ENCODE measurements around the gene PHLDB1.

Gene PHLDB1

DNA sequence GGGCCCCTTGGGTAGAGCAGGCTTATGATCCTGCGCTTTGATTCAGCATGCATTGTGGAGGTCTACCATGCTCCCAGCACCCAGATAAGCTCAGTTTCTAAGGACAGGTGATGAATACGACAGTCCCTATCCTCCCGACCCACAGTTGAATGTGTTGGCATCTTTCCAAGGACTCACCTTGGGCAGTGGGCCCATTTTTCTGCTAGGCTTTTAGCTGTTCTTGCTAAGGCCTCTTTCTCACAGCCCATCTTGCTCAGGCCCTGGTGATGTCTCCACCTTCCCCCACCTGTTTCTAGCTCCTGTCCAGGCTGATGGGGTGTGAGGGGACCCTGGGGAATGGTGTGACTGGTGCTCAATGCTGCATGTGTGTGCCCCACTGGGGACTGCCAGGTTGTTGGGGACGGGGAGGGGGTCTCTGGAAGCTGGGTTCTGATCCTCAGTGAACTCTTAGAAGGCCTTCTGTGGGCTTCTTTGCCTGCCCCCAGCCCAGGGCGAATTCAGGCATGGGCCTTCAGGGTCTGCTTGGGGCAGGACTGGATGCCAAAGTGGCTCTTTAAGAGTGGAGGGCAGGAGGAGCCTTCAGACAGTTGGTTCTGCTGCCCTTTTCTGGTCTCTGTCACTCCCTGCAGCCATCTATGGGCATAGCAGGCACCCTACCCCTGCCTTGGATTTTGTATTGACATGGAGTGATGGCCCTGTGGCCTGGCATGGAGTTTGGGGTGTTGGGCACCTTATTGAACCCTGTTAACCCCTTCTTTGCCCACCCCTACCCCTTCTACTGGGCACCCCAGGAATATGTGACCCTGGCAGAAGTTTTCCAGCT lies 33.1 kb downstream of the PHLDB1 start:
- no peak for DNase-seq (ENCODE audit: low read depth)

DNA sequence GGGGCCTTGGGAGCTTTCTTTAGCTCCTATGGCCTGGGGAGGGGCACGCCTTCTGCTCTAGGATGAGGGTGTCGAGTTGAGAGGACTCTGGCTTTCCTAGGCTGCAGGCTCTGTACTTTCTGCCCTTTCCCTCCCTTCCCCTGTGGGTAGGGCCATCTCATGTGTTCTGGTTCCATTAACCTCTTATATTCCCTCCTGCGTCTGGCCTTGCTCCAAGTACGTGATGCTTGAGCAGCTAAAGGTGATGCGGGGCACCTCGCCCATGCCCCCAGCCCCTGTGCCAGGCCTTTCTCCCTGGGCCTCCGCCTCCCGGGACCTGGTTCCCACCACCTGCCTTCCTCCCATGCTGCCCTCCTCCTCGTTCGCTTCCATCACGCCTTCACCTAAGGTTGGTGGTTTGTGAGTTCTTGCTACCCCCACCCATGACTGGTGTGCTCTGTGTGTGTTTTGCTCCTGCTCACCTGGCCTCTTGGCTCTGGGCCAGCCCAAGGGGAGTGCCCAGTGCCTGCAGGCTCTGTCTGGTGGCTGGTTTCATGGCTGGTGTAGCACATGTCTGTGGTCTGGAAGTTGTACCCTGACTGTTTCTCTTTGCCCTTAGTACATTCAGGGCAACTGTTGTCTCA lies 34.1 kb downstream of the PHLDB1 start:
- no peak for DNase-seq (ENCODE audit: low read depth)

DNA sequence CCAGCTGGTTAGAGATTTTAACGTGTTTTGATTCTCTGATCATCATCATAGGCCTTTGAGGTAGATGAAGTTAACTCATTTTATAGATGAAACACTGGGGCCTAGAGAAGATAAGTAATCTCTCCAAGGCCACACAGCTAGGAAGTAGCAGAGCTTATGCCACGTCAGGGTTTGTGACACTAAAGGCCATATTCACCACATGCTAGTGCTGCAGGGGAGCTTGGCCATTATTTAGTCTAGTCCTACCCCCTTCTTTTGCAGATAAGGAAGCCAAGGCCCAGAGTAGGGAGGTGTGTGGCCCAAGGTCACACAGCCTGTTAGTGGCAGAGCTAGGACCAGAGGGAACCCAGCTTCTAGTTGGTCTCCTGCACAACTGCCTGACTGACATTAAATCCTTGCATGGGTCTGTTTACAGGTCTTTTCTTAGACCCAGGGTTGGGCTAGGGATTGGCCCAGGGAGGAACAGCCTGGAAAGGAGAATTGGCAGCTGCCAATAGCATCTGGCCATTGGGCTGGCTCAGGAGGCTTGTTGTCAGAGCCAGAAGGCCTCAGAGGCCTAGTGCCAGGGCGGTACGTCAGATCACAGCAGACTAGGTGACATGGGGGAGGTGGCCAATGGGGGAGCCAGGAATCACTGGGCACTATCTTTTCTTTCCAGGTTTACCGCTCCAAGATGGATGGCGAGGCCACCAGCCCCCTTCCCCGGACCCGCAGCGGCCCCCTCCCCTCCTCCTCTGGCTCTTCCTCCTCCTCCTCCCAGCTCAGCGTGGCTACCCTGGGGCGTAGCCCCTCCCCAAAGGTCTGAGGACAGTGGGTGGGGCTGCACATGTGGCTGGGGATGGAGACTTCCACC lies 36.0 kb downstream of the PHLDB1 start:
- no peak for DNase-seq (ENCODE audit: low read depth)

DNA sequence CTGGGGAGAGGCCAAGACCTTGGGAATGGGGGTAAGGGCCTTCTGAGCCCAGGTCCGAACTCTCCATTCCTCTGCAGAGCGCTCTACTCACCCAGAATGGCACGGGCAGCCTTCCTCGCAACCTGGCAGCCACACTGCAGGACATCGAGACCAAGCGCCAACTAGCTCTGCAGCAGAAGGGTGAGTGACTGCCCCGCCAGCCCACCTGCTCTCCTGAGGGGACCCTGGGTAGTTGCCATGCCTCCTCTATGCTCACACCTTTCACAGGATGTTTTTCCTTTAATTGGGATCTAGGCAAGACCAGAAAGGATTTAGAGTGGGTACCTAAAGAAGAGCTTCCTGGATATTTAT lies 36.6 kb downstream of the PHLDB1 start:
- no peak for DNase-seq (ENCODE audit: low read depth)

DNA sequence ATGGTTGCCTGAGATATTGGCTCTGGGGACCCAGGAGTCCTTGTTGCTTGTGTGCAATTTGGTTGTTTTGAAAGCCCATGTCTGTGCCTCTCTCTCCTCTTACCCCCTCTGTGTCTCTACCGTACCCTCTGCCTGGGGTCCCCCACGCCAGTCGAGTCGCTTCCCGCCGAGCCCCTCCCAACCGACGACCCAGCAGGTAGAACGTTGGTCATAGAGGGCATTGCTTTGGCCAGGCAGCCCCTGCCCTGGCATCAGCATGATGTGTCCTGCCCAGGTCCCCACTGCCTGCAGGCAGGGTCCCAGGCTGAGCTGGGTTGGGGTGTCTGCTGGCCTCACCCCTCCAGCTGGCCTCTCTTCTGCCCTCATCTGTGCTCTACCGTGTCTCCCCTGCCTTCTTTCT lies 37.1 kb downstream of the PHLDB1 start:
- DNase-seq (ENCODE audit: low read depth), result no peak

DNA sequence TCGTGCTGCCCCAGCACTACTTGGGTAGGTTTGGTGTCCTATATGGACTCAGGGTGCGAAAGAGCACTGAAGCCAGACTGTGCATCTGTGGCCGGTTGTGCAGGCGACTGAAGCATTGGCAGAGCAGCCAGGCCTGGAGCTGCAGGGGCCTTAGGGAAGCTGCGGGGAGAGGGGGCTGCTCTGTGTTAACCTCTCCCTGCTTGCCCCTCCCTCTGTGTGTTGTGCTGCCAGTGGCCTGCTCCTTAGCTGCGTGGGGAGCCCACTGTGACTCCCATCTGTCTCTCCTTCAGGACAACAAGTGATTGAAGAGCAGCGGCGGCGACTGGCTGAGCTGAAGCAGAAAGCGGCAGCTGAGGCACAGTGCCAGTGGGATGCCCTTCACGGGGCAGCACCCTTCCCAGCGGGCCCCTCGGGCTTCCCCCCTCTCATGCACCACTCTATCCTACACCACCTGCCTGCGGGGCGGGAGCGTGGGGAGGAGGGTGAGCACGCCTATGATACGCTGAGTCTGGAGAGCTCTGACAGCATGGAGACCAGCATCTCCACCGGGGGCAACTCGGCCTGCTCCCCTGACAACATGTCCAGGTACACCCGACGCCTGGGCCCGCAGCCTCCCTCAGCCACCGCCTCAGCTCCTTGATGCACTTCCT lies 37.8 kb downstream of the PHLDB1 start:
- DNase-seq (ENCODE audit: low read depth), result no peak

DNA sequence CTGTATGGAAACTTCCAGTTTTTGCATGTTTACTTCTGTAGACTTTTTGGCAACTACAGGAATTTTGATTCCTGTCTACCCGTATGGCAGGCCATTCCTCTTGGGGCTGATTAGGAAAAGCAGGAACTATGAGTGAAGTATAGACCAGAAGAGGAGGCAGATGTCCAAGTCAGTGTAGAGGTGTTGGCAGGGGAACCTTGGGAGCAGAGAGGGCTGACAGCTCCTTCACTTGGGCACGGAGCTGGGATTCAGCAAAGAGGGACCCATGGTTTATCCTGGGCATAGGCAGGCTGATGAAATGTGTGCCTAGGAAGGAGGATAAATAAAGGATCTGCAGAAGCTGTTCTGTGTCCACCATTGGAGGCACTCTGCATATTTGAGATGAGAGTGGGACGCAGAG lies 39.0 kb downstream of the PHLDB1 start:
- no peak for DNase-seq (ENCODE audit: low read depth)

DNA sequence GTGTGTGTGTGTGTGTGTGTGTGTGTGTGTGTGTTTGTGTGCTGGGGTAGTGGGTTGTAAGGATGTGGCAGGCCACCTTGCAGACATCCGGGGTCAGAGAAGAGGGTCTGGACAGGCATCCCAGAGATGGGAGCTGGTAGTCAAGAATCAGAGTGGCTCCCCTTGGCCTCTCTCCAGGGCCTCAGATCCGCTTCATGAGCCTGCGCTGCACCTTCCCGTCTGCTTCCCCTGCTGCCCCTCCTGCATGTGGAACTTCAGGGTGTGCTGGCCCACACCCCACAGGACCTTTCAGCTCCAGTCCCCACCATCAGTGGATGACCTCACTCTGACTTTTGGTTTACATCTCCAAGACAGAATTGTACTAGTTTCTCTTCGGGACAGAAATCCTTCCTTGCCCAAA lies 40.9 kb downstream of the PHLDB1 start:
- no peak for DNase-seq (ENCODE audit: low read depth)

DNA sequence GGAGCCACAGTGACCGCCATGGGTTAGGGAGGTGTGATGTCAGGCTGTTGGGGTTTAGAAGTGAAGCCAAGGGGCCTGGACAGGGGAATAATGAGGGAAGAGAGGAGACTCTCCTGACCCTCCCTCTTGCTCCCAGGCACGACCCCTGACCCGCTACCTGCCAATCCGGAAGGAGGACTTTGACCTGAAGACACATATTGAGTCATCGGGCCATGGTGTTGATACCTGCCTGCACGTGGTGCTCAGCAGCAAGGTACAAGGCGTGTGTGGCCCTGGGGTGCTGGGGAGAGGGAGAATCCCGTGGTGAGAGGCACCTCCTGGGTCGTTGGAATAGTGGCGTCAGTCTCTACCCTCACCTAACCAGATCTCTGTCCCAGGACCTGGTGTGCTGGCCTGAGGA lies 42.5 kb downstream of the PHLDB1 start:
- no peak for DNase-seq (ENCODE audit: low read depth)

DNA sequence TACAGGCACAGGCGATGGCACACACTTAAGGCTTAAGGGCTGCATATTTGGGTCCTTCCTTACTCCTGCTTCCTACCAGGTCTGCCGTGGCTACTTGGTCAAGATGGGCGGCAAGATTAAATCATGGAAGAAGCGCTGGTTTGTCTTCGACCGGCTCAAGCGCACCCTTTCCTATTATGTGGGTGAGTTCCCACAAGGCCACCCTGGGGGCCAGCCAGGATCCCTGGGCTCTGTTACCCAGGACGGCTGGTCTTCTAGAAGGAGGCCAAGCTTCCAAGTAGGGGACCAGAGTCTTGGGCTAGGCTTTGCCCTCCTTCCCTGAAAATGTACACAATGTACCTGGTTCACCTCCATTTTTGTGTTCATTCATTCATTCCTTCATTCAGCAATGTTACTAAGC lies 43.0 kb downstream of the PHLDB1 start:
- DNase-seq (ENCODE audit: low read depth), result no peak

DNA sequence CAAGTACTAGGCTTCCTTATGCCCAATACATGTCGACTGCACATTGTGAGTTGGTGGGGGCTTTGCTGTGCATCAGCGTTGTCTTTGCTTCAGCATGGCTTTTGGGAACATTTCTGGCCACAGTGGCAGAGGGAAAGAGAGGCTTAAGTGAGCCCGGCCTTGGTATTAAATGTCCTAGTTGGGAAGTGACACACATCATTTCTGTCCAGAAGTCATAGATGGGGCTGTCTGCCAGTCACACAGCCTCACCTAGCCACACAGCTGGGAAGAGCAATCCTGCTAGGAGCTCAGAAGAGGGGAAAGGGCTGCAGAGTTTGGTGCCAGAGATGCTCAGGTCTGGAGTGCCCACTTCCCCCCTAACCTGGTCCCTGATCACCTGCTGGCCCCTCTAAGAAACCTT lies 44.4 kb downstream of the PHLDB1 start:
- no peak for DNase-seq (ENCODE audit: low read depth)

DNA sequence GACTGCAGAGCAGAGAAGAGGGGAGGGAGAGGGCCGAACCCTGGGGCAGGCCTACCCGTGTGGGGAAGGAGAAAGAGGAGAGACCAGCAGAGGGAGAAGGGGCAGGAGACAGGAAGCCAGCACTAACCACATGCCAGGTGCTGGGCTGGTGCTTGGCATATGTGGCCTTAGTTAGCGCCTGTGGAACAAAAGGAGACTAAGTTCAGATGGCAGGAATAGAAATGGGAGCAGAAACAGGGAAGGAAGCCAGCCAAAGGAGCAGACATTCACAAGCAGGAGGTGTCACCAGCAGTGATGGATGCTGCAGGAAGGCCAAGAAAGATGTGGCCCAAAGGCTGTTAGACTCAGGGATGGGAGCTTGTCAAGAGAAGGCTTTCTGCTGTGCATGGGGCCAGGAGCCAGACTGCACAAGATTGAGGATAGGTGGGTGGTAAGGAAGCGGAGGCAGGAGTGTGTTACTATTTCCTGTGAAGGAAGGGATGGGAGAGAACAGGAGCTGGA lies 45.3 kb downstream of the PHLDB1 start:
- DNase-seq (ENCODE audit: low read depth), result no peak

DNA sequence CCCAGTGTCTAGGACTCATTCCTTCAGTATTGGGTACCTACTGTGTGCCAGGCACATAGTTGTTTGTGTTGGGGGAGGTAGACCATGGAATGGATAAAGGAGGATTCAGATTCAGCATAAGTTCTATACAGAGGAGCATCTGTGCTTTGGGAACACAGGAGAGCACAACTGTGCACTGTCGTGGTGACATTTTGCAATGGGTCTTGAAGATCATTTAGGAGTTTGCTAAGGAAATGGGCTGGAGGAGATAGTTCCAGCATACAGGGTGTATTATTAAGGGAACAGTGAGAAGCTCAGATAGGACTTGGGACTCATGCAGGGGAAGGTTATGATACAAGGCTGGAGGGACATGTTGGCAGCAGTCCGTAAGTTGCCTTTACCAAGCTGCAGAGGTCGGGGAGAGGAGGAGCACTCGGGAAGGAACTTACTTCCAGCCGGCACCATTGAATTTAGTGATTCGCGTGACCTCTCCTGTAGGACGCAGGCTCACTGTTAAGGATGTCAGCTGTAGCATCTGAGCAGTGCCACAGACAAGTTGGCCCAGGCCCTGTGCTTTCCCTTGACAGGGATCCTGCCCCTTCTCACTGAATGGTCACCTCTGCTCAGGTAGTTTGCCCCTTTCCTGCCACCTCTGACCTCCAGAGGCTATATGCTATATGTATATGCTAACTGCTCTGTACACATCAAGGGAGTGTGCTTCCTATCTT lies 46.4 kb downstream of the PHLDB1 start:
- no peak for DNase-seq (ENCODE audit: low read depth)

DNA sequence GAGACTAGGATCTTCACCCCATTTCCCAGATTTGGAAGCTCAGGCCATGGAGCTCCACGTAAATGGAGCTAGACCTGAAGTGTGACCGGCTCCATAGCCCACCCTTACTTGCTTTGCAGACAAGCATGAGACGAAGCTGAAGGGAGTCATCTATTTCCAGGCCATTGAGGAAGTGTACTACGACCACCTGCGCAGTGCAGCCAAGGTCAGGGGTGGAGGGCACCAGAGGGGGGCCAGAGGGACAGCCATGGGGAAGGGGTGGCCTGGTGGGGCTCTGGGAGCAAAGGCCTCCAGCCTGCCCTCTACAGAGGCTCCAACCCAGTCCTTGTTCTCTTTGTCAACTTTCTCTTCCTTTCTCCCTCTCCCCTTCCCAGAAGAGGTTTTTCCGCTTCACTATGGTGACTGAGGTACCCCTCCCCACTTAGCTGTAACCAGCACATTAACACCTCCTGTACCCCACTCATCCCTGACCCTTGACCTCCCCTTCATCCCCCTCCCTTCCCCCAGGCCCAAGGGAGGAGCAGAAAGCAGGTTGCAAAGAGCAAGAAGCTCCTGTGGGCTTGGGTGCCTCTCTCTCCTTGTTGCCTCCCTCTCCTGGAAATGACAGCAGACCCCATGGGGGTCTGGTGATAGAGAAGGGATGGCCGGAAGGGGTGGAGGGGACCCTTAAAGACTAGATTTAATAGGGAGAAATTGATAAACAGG lies 48.2 kb downstream of the PHLDB1 start:
- DNase-seq (ENCODE audit: low read depth), result no peak

DNA sequence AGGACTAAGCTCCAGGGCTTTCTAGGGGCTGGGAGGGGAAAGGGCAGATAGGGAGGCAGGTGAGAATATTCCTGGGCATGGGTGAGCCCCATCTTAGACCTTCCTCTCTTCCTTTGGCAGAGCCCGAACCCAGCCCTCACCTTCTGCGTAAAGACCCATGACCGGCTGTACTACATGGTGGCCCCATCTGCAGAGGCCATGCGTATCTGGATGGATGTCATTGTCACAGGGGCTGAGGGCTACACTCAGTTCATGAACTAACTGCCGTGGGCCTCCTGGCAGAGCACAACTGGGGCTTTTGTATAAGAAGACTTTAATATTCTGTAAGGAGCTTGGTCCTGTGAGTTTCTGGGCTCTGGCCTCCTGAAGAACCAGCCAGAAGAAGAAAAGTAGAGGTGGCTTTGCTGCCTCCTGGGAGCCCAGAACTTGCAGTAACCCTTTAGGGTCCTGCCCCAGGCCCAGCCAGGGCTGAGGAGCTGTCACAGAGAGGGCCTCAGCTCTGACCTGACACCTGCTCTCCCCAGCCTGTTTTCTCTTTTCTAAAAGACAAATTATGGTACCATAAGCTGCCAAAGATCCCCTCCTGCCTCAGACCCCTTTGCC lies 49.2 kb downstream of the PHLDB1 start:
- no peak for DNase-seq (ENCODE audit: low read depth)

DNA sequence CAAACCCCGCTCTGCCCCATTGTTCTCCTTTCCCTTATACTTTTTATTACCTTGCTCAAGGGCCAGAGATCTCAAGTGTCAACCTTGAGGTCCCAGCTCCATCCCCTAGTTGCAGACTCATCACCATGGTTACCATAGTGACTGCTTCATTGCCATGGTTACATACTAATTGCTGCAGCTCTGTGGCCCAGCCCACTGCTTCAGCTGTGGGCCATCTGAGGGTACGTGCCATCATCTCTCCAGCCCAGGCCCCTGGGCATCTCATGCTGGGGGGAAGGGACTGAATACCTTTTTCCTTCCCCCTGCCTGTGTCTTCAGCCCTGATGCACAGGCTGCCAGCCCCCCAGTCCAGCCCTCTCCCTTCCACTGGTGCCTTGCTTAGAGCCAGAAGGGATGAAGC lies 49.8 kb downstream of the PHLDB1 start:
- no peak for DNase-seq (ENCODE audit: low read depth)

DNA sequence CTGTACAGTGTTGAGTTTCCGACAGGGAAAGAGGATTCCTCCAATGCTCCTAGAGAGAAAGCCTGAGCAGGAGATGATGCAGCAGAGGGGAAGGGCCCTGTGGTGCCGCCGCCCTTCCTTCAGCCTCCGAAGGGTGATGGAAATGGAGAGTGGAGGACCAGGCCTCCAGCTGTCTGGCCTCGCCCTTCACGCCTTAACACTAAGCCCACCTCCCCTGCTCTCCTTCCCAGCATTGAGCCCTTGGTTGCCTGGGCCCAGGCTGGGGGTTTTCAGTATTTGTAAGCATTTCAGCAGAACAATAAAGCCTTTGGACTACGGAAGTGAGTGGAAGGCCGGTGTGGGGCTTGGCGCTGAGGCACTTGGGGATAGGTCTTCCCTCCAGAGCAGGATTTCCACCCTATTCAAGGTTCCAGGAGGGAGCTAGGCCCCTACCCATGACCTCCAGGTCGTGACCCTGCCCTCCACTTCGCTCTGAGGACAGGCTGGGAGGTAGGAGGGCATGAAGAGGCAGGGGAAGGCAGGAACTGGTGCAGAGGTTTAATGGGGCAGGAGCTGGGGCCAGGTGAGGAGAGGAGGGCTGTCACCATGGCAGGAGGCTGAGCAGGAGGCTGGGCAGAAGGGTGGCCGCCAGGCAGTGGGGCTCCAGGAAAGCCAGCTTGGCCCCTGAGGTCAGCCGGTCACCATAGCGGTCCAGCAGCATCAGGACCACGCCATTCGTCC lies 50.5 kb downstream of the PHLDB1 start:
- no peak for DNase-seq (ENCODE audit: low read depth)

DNA sequence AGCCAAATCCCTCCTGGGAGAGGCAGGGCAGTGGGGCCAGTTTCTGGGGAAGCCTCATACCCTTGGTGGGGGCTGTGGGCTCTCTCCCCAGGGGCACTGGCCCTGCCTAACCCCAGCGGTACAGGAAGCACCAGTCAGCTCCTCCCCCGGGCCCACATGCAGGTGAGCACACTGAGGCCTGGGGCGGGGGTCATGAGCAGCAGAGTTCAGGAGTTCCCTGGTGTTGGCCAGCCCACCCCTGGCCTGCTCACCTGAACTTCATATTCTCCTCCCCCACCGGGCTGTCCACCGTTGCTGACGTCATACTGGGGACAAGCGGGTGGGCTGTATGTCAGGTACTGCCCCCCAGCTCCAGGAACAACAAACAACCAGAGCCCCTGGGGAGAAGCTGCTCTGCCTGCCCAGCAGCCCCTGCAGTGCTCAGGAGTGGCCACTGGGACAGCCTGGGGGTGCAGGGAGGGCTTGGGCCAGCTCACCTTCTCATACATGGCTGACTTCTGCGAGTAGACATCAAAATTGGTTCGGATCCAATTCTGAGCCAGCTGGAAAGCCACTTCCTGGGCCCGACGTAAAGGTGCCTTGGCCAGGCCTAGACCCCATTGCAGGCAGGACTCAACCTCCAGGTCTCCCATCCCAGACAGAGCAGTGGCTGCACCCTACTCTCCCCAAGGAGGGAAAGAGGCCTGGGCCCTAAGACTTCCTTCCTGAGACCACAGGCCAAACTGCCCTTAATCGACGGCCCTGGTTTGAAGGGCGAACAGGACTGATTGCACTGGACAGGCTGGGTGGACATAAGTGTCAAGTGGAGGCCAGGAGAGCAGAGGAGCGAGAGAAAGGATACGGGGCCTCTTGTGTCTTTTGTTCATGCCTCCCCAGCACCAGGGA lies 51.3 kb downstream of the PHLDB1 start:
- no peak for DNase-seq (ENCODE audit: low read depth)

All from iris pigment epithelial cell (primary cell).